ENCODE results near the gene NIN.

GRCh38 chr14:50670866-50671256, 160.1 kb downstream of the NIN start:
- no peak for TF ChIP-seq REST (IDR thresholded peaks at IDR 0.05)
- TF ChIP-seq, protein P1, sequence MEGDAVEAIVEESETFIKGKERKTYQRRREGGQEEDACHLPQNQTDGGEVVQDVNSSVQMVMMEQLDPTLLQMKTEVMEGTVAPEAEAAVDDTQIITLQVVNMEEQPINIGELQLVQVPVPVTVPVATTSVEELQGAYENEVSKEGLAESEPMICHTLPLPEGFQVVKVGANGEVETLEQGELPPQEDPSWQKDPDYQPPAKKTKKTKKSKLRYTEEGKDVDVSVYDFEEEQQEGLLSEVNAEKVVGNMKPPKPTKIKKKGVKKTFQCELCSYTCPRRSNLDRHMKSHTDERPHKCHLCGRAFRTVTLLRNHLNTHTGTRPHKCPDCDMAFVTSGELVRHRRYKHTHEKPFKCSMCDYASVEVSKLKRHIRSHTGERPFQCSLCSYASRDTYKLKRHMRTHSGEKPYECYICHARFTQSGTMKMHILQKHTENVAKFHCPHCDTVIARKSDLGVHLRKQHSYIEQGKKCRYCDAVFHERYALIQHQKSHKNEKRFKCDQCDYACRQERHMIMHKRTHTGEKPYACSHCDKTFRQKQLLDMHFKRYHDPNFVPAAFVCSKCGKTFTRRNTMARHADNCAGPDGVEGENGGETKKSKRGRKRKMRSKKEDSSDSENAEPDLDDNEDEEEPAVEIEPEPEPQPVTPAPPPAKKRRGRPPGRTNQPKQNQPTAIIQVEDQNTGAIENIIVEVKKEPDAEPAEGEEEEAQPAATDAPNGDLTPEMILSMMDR (IDR thresholded peaks at IDR 0.05; ENCODE audit: low read depth, low read length, missing input control): no peak
- no peak for TF ChIP-seq RAD21 (IDR thresholded peaks at IDR 0.05)
- TF ChIP-seq RXRA (IDR thresholded peaks at IDR 0.05): no peak
- no peak for TF ChIP-seq HNF4G (IDR thresholded peaks at IDR 0.05)
- no peak for TF ChIP-seq SP1 (IDR thresholded peaks at IDR 0.05)
- no peak for TF ChIP-seq EGR1 (IDR thresholded peaks at IDR 0.05; ENCODE audit: low read depth in 2 of 2)
- no peak for TF ChIP-seq MAX (IDR thresholded peaks at IDR 0.05)

Data from liver (tissue), 3 donors.